Sigmoid colon (tissue), 4 donors: ENCODE results near the gene LRFN2.

ENCODE experiments used
- EP300 ChIP-seq, 4 donors: sonication (generic); formaldehyde crosslinking; IDR thresholded peaks; one replicate each; pipeline ENCODE4 v1.6.1; 2017; ENCODE audit warnings: antibody characterized with exemption in 4 of 4
- POLR2A ChIP-seq, 2 donors: fragments of 450-650 bp; IDR thresholded peaks; one replicate each; pipeline ENCODE4 v1.6.1; 2016; ENCODE audit warnings: antibody characterized with exemption in 2 of 2, mild to moderate bottlenecking in 2 of 2, moderate library complexity in 2 of 2
- POLR2AphosphoS5 ChIP-seq, 4 donors: sonication (generic); formaldehyde crosslinking; IDR thresholded peaks; one replicate each; pipeline ENCODE4 v1.6.1; 2017; ENCODE audit warnings: antibody characterized with exemption in 4 of 4
- TF ChIP-seq, protein P1 (sequence below), 4 experiments: fragments of 450-650 bp in 3 of 4; fragments of 200-600 bp in 1 of 4; IDR thresholded peaks; one replicate each; pipeline ENCODE4 v1.5.1; 2016 to 2019; ENCODE audit warnings: antibody characterized with exemption in 4 of 4, mild to moderate bottlenecking in 3 of 4, moderate library complexity in 2 of 4

DNA sequence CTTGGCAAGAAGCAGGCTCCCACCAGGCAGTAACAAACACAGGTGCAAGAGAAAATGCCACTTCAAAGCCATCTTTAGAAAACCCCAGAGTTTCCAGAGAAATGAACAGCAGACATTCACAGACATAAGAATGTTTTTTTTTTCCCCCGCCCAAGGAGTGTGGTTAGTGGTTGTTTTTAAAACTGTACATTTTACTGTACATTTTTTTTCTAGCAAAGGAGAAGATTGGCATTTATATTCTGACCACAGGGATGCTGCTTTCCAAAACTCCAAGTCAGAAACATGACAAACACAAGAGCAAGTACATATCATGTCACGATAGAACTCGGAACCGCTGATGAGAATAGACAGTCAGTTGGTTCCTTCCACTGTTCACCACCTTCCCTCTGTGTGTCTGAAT lies 197.9 kb downstream of the LRFN2 start:
- TF ChIP-seq POLR2AphosphoS5 (IDR thresholded peaks at IDR 0.05): no peak
- TF ChIP-seq, protein P1, sequence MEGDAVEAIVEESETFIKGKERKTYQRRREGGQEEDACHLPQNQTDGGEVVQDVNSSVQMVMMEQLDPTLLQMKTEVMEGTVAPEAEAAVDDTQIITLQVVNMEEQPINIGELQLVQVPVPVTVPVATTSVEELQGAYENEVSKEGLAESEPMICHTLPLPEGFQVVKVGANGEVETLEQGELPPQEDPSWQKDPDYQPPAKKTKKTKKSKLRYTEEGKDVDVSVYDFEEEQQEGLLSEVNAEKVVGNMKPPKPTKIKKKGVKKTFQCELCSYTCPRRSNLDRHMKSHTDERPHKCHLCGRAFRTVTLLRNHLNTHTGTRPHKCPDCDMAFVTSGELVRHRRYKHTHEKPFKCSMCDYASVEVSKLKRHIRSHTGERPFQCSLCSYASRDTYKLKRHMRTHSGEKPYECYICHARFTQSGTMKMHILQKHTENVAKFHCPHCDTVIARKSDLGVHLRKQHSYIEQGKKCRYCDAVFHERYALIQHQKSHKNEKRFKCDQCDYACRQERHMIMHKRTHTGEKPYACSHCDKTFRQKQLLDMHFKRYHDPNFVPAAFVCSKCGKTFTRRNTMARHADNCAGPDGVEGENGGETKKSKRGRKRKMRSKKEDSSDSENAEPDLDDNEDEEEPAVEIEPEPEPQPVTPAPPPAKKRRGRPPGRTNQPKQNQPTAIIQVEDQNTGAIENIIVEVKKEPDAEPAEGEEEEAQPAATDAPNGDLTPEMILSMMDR (IDR thresholded peaks at IDR 0.05): no peak
- no peak for TF ChIP-seq POLR2A (IDR thresholded peaks at IDR 0.05)
- no peak for TF ChIP-seq EP300 (IDR thresholded peaks at IDR 0.05)
